Measurements from ENCODE around the gene TMEM181.
"Not testable (repeated sequence)": the region's sequence is repeated elsewhere in the genome, so short reads cannot be mapped to it uniquely, and the experiment has no call there.

The TMEM181 gene

DNA sequence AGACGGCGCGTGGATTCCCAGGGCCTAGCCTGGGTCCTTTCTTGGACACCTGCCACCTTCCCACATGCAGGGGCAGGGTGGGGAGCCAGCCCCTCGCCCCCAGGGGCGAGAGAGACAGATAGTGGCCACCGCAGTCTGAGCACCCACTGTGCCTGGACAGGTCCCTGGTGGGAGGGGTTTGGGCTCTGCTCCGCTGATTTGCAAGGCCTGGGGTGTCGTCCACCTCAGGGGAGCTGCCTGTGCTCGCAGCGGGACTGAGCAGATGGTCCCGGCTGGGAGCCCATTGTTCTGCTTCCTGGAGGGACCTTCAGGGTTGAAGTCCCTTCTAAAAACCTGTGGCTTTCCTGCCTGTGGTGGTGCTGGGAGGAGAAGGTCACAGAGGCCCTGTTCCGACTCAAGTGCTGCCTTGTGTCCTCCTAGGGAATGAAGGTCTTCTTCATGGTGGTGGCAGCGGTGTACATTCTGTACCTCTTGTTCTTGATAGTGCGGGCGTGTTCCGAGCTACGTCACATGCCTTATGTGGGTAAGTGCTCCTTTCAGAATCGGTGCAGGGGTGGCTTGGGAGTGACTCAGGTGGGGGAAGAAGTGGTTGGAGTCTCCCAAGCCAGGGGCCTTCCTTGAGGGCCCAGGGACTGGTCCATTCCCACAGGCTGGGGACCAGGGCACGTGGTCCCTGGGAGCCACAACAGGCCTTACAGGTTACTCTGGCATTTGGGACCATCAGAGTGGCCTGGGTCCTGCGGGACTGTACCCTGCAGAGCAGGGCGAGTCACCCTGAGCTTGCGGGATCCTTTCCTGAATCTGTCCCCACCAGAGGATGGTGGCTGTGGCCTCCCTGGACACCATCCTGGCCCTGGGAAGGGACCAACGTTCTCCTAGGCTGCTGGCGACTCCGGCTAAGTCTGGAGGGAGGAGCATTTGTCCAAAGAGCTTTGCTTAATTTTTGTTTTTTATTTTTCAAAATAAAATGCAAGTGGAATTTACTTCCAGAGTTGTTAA is 65.1 kb downstream of the TMEM181 start:
- no peak for DNase-seq

GRCh38 chr6:158625881-158626305 is 66.0 kb downstream of the TMEM181 start:
- DNase-seq: no peak

DNA sequence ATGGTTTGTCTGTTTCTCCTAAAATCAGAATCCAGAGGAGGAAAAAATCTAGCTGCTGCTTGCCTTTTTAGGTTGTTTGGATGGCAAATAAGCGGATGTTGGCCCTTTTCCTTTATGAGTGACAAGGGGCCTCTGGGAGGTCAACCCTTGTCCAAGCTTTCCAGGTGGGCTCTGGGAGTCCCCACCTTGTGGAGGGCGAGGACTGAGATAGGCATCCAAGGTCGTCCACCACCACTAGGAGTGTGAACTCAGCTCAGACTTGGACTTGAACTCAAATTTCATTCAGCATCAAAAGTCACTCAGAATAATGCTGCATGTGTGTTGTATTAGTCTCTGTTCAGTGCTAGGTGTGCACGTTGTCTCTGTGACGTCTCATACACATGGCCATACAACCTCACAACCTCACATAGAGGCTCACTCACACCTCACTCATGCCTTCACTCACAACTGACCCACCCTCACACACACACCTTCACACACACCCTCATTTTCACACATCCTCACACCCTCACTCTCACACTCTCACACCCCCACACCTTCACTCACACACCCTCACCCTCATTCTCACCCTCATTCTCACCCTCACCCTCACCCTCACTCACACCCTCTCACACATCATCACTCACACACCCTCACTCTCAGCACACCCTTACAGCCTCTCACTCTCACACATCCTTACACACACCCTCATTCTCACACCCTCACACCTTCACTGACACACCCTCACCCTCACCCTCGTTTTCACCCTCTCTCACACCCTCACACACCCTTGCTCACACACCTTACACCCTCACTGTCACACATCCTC is 66.7 kb downstream of the TMEM181 start:
- DNase-seq: no peak

- DNase-seq: no peak
Observed at GRCh38 chr6:158627168-158627939, 67.5 kb downstream of the TMEM181 start.

DNA sequence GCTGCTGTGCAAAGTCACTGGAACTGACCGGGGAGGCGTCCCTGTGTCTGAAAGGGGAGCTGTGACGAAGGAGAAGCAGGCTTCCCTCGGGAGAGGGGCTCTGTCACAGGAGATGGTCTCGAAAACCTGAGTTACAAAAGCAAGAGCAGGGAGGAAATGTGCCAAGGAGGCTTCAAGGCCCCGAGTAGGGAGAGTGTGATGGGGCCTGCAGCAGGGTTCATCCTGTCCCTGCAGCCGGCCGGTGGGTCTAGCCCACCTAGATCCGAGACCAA is 68.0 kb downstream of the TMEM181 start:
- no peak for DNase-seq

- DNase-seq: no peak
Observed at GRCh38 chr6:158628542-158628941, 68.7 kb downstream of the TMEM181 start.

DNA sequence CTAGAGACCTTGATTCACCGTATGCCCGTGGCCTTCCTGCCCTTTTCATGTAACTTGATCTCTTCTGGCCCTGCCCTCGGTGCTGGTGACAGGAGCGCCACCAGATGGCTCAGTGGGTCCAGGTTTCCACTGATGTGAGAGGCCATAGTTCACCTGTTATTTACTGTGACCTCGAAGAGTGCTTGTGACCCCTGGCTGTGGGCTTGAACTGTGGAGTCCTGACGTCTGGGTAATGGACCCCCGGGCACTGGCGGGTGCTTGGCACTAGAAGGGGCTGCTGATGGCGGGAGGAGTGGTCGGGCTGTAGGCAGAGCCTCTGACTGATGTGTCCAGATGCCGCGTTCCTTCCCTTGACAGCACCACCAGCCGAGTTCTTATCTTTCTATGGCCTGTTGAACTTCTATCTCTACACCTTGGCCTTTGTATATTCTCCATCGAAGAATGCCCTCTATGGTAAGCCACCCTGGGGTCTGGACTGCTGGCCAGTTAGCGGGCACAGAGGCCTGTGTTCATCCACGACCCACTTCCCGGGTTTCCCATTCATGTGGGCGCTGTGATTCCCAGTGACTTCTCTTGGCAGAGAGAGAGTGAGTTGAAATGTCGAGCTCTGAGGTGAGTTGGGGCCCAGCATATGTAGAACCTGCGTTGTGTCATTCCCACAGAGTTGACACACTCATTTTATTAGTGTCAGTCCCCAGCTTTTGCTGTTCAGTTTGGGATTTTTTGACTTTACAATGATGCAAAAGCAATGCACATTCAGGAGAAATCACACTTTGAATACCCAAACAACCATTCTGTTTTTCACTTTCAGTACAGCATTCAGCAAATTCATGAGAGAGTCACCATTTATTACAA is 69.7 kb downstream of the TMEM181 start:
- DNase-seq: no peak

DNA sequence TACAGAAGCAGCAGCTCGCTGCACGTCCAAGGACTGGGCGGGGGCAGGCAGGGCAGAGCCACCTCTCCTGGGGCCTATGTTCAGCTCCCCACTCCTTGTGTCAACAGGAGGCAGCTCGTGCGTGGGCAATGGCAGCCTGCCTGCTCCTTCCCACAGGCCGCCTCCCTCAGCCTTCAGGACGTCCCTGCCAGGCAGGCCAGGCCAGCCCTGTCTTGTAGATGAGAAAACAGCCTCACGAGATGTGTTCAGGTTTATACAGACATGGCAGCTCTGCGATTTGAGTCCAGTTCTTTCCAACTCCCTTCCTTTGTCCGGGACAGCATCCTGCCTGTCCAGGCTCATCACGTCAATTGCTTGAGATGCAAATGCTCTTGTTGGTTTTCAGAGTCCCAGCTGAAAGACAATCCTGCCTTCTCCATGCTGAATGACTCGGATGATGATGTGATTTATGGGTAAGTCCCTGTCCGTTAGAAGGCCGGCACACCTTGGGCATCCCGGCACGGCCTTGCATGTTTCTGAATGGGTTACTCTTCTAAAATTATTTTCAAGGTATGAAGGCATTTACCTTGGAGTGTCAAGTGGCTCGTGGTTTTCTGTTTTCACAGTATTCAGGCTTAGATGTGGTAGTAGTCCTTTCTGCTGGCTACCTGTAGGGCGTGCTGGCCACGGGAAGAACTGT is 71.2 kb downstream of the TMEM181 start:
- DNase-seq: no peak

DNA sequence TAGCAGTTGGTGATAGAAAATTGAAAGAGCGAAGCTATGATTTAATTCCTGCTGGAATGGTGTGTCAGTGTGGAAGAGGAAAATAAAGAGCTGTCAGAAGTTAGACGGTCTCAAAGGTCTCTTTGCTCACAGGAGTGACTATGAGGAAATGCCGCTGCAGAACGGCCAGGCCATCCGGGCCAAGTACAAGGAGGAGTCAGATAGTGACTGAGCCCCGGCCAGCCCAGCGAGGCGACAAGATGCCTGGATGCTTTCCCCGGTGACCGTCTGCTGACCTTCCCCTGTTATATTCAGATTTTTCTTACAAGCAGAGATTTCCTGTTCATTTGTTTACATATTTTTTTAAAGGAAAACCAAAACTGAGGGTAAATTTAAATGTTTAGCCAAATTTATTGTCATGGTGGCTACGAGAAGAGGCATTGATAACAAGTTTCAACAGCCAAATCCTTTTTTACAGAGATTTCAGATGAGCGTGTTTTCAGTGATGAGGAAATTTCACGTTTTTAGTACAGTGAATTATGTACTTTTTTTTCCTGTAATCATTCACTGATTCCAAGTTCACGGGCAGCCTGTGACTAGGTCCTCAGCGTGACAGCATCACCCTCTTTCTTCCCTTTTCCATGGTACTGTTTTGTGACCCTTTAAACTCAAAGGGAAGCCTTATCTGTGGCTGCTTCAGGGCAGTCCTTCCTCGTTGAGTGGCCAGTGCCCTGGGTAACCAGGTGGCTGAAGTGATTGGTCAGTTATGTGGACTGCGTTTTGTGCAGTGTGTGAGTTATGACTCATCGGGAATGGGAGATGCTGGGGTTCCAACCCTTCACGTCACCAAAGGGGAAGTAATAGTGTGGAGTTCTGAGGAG is 72.0 kb downstream of the TMEM181 start:
- DNase-seq: peak; percentile 46

- not testable (repeated sequence) for DNase-seq
Observed at GRCh38 chr6:158632538-158633119, 72.7 kb downstream of the TMEM181 start.

DNA sequence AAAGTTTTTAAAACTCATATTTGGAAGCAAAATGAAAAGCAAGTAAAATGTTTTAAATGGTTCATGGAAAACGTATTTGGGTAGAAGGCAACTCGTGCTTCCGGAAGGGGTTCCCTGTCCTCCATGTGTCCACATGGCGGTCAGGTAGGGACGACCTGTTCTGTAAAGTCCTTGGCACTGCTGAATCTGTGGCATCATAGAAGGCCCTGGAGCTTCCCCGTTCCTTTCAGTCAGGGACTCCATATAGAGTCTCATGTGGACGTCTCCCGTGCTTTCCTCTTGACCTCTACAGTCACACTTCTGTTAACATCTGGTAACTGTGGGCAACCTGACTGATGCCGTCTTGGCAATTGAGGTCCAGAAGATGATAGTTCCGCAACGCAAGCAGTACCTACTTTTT is 73.2 kb downstream of the TMEM181 start:
- DNase-seq: no peak

DNA sequence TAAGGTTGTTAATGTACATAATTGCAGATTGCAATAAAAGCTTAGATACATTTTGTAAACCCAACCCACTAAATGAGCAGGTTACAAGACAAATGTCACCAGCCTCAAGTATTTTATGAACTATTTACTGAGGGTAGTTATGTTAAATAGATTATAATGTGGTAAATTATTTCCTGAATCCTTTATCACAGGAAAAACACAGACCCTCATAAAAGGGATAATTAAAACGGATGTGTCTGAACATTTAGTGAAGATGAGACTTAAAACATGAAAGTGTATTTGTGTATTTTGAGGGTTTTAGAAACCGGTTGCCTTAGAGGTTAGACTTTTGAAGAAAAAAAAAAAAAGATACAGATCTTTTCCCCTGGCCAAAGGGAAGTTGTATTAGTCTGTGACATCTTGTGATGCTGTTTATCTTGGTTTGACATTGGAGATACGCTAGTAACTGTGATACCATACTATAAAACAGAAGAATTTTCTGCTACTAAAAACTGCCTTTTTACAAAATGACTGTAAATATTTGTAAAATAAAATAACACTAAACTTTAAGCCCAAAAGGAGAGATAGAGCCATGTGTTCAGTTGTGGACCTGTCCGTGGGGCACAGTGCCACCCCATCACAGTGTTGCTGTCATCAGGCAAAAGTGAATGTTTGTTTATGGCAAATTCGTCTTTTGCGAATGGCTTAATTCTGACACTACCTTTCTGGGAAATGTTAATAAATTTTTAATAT is 75.0 kb downstream of the TMEM181 start:
- no peak for DNase-seq

DNA sequence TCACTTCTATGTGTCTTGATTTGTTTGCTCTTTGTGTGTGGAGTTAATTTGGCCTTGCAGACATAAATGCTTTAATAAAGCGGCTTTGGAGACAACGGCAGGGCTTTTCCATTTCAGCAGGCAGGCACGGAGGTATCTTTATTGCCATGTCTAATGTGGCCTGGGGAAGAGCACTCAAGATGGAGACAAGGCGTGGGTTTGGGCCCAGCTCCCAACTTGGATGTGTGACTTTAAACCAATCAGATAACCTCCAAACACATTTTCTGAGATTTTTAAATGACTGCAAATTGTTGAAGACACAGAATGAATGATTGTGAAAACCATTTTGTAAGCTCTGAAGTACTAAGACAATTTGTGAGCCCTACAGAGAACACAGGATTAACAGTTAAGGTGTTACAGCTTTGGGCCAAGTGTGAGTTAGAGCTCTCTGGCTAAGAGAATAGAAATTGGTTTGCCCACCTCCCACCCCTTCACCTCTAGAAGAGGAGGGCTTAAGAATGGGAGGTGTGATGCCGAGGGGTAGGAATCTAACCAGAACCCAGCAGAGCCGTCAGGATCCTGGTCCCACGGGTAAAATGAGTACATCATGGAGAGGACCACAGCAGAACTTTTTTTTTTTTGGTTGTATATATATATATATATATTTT is 75.7 kb downstream of the TMEM181 start:
- no peak for DNase-seq

GRCh38 chr6:158636778-158637177 is 76.9 kb downstream of the TMEM181 start:
- no peak for DNase-seq

- DNase-seq: no peak
Observed at GRCh38 chr6:158638324-158638854, 78.5 kb downstream of the TMEM181 start.

DNA sequence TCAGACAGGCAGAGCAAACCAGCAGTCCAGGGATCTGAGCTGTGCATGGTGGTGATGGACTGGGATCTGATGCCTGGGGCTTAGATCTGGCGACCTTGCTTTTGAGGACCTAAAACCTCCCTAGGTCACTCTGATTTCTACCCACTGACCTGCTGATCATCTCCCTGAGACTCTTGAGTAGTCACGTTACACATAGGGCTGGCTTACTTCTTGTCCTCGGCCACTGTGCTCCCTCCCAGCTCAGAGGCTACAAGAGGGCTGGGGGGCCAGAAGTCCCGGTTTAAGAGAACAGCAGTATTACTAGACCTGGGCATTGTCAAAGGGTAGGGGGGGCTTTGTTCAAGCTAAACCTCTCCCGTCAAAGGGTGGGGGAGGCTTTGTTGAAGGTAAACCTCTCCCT is 79.2 kb downstream of the TMEM181 start:
- DNase-seq: no peak

GRCh38 chr6:158640519-158640918 is 80.6 kb downstream of the TMEM181 start:
- DNase-seq: no peak

DNA sequence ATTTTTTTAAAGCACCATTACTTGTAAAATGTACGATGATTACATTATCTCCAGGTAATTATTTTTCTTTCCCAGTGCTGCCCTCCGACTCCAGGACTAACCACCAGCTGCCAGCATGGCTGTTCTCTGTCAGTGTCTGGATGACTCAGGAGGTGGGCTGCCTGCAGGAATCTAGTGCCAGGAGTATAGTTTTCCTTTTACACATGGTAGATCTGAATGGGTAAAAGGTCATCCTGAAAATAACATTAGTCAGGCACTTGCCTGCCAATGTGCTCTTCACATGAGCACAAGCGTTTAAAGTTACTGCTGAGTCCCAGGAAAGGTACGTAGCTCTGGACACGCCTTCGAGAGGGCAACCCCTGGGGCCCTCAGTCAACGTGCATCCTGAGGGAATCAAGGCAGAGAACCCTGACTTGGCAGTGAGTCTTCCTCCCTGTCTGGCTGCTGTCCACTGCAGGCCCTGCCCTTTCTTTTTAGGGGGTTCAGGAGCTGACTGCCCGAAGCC is 82.3 kb downstream of the TMEM181 start:
- DNase-seq: peak; percentile 26

Measured in fibroblast of skin of back (primary cell).